Ramos (cell line): ENCODE measurements around the gene MSRB1.
"Not testable (repeated sequence)": the region's sequence is repeated elsewhere in the genome, so short reads cannot be mapped to it uniquely, and the experiment has no call there.

ENCODE experiments used
- in situ Hi-C: fragments of 300-500 bp; cut with MboI; formaldehyde crosslinking; loops from one replicate; pipeline ENCODE4 v1.14.3; 2022; ENCODE audit warnings: low sequenced_read_pairs; ENCODE audit not compliant: unreplicated experiment

MSRB1 gene

GRCh38 chr16:1906055-1906845, 36.7 kb downstream of the MSRB1 start:
- in situ Hi-C loops = no loop called here

- in situ Hi-C loops = no loop called here
Measured at GRCh38 chr16:1903845-1904840, 38.9 kb downstream of the MSRB1 start.

GRCh38 chr16:1903220-1903574, 39.8 kb downstream of the MSRB1 start:
- in situ Hi-C loops = no loop called here

GRCh38 chr16:1902547-1903219, 40.3 kb downstream of the MSRB1 start:
- in situ Hi-C loops = no loop called here

- in situ Hi-C loops = no loop called here
Measured at GRCh38 chr16:1900452-1900774, 42.6 kb downstream of the MSRB1 start.

GRCh38 chr16:1899641-1900451, 43.2 kb downstream of the MSRB1 start:
- in situ Hi-C loops = no loop called here

- in situ Hi-C loops = not testable (repeated sequence)
Measured at GRCh38 chr16:1897692-1898091, 45.3 kb downstream of the MSRB1 start.

GRCh38 chr16:1895949-1896675, 46.9 kb downstream of the MSRB1 start:
- in situ Hi-C loops = no loop called here

GRCh38 chr16:1895068-1895467, 47.9 kb downstream of the MSRB1 start:
- in situ Hi-C loops = no loop called here

GRCh38 chr16:1890708-1891050, 52.3 kb downstream of the MSRB1 start:
- in situ Hi-C loops = no loop called here

GRCh38 chr16:1890024-1890707, 52.8 kb downstream of the MSRB1 start:
- in situ Hi-C loops = no loop called here
